Stimulated activated CD8-positive, alpha-beta memory T cell treated with anti-CD3 and anti-CD28 coated beads, Interleukin-7, amount 100 ng/mL, for 4 hours (primary cell): Measurements from ENCODE around the gene SAC3D1.

Source experiments
- DNase-seq, 2 donors: peaks; one replicate each; pipeline ENCODE4 v3.0.0-alpha.2; 2020; ENCODE audit warnings: low read depth in 2 of 2

Gene SAC3D1

GRCh38 chr11:65087827-65088226 is 46.8 kb downstream of the SAC3D1 start:
- no peak for DNase-seq

GRCh38 chr11:65089621-65090020 is 48.6 kb downstream of the SAC3D1 start:
- DNase-seq: no peak

GRCh38 chr11:65090628-65091027 is 49.6 kb downstream of the SAC3D1 start:
- DNase-seq: no peak
